NCI-H446 treated with DMSO at 0.1 percent for 48 hours (cell line): ENCODE data around the gene TJP1.
"Not testable (repeated sequence)": the region's sequence is repeated elsewhere in the genome, so short reads cannot be mapped to it uniquely, and the experiment has no call there.

Experiments
- DNase-seq: peaks from one replicate; lab custom pipeline; 2025; lab: John Stamatoyannopoulos, UW

Gene TJP1

DNA sequence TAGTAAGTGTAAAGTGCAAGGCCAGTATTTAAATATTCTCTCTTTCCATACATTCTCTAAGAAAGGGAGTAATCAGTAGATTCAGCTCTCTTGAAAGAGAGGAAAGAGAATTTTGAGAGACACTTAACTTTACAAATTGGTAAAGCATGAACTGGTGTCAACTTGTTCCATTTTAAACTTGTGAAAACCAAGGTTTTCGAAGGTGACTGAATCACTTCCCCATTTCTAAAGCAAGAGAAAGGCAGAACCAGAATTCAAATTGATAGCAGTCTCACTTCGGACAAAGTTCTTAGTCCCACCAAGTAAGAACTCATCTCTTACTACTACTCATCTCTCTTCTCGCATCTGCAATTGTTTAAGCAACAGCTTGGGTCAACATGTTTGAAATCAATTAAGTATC lies 22.4 kb downstream of the TJP1 start:
- DNase-seq: no peak

GRCh38 chr15:29795610-29796009 lies 26.7 kb downstream of the TJP1 start:
- no peak for DNase-seq

- no peak for DNase-seq
These were observed 29.7 kb downstream of the TJP1 start for GRCh38 chr15:29792426-29793159.

GRCh38 chr15:29790607-29791006 lies 31.7 kb downstream of the TJP1 start:
- DNase-seq: no peak

DNA sequence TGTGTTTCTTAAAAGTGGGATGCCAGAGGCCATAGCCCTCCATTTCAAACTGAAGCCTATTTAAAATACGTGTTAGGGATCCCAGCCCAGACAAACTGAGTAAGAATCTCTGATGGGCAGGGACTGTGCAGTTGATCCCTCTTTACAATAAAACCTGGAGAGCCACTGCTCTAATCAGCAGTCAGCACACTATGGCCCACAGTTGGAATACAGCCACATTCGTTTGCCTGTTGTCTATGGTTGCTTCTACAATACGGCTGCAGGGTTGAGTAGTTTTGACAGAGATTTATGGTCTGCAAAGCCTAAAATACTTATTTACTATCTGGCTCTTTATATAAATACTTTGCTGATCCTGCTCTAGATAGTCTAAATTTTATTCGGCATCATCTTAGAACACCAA lies 32.4 kb downstream of the TJP1 start:
- DNase-seq: no peak

DNA sequence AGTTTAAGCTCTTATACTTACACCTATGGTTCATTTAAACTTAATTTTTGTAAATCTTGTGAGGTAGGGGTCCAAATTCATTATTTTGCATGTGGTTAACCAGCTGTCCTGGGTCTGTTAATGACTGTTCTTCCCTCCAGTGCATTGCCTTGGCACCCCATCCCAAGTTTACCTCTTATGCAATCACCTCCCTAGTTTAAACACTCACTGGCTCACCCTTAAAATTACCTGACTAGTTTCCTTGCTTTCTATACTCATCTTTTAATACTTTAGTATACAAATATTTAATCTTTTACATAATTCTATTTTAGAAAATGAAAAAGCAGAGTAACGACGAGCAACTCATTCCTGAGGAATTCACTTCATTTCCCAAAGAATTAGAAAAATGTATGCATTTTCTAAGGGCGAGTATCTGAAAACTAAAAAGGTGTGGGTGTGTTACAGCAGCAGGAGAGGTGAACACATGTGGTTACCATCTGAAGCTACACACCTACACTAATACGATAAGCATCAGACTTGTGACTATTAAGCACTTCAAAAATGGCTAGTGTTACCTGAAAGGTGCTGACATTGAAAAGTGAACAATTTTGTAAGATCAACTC lies 33.7 kb downstream of the TJP1 start:
- no peak for DNase-seq

DNA sequence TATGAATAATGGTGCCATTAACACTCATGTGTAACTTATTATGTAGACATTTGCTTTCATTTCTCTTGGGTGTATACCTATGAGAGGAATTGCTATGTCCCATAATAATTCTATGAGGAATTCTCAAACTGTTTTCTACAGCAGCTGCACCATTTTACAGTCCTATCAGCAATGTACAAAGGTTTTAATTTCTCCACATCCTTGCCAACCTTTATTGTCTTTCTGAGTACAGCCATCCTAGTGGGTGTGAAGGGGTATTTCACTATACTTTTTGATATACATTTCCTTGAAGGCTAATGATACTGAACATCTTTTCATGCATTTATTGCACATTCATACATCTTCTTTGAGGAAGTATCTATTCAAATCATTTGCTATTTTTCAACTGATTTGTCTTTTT lies 34.5 kb downstream of the TJP1 start:
- no peak for DNase-seq

DNA sequence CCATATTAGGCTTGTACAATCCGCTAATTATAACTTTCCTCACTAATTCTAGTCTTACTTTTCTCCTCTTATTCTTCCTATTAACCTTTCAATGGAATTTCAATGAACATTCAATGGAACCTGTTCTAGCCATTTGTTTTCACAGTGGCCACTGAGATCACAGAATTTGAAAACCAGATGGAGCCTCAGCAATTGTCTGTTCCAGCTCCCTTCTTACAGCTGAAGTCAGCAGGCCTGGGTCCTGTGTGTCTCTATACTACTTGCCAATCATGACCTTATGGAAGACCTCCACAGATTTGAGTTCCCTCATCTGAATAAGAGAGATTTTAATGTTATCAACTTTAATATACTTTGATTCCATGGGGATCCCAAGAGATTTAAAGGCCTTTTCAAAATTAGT lies 36.6 kb downstream of the TJP1 start:
- DNase-seq: no peak

DNA sequence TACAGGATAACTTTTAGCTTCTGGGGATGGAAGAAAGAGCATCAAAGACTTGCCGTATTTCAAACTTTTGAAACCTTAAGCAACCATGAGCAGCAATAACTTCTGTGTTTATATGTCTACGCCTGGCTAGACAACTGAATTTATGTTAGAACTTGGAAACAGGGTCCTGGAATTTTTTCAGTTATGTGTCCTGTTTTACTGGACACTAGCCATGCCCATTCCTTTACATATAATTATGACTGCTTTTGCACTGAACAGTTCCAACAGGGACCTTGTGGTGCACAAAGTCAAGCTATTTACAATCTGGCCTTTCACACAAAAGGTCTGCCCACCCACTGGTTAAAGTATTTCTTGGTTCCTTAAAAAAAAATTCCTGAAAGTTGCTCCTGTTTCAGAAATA lies 37.1 kb downstream of the TJP1 start:
- no peak for DNase-seq

DNA sequence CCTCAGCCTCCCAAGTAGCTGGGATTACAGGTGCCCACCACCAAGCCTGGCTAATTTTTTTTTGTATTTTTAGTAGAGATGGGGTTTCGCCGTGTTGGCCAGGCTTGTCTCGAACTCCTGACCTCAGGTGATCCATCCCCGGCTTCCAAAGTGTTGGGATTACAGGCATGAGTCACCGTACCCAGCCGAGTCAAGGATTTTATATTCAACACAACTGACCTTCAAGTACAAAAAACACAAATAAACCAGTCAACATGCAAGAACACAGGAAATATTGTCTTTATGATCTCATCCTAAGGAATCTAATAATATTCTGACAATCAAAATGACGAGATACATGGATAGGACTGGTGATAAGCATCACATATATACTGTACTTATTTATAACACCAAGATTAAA lies 37.9 kb downstream of the TJP1 start:
- DNase-seq: no peak

DNA sequence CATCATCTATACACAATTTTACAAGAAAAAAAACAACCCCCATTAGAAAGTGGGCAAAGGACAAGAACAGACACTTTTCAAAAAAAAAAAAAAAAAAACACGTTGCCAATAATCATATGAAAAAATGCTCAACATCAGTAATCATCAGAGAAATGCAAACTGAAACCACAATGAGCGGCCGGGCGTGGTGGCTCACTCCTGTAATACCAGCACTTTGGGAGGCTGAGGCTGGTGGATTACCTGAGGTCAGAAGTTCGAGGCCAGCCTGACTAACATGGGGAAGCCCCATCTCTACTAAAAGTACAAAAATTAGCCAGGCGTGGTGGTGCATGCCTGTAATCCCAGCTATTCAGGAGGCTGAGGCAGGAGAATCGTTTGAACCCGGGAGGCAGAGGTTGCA lies 39.5 kb downstream of the TJP1 start:
- DNase-seq: not testable (repeated sequence)

GRCh38 chr15:29778382-29778781 lies 43.9 kb downstream of the TJP1 start:
- DNase-seq: no peak

DNA sequence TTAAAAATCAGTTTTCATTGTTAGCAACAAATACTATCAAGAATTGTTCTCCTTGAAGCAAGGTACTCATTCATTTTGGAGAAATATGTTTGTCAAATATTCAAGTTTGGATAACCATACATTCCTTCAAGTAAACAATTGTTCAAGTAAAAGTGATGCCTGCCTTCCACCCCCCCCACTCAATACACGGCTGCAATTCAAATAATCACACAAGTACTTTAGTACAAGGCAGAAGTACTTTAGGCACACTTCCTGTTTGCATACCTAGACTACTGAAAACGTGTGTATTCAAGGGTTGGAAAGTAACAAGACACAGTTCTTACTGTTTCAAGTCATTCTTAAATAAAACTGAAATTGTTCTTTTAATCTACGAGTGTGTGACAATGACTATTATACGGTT lies 45.4 kb downstream of the TJP1 start:
- DNase-seq: no peak

GRCh38 chr15:29774900-29775299 lies 47.4 kb downstream of the TJP1 start:
- DNase-seq: no peak

GRCh38 chr15:29773816-29774215 lies 48.5 kb downstream of the TJP1 start:
- no peak for DNase-seq

GRCh38 chr15:29773000-29773399 lies 49.3 kb downstream of the TJP1 start:
- DNase-seq: no peak

GRCh38 chr15:29770796-29771195 lies 51.5 kb downstream of the TJP1 start:
- DNase-seq: no peak

- DNase-seq: no peak
These were observed 56.3 kb downstream of the TJP1 start for GRCh38 chr15:29765898-29766527.

- no peak for DNase-seq
These were observed 56.9 kb downstream of the TJP1 start for GRCh38 chr15:29765234-29765841.

- DNase-seq: no peak
These were observed 62.7 kb downstream of the TJP1 start for GRCh38 chr15:29759596-29759995.

DNA sequence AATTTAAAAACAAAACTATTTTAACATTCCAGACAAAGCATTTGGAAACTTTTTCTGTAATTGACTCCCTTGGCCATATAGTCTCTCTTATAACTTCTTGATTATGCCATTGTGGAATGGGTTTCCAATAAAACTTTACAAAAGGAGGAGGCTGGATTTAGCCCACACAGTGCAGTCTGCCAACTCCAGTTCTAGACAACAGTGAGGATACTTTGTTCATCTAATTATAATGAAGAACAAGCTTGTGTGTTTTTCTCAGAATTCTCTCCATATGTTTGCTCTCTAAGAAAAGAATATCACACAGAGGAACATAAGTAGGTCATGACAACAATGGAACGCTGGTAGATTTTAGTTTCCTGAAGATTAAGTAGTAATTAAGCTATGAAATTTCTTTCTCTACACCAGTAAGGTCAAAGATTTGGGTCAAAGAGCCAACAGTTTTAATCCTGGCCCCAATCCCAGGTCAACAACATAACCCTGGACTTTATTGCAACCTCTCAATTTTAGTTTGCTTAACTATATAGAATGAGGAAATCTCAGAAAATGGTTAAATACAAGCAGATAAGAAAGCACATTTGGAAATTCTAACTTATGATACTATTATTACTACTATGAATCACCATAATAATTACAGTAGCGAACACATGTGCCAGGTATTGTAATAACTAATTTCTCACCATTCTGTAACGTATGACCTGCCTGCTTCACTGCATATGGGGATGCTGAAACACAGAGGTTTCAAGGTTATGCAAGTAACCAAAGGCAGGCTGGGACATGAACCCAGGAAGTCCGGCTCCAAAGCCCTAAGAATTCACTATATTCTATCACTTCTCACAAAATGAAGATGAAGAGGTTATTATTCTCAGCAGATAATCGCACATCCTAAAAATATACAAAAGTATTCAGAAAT lies 65.7 kb downstream of the TJP1 start:
- no peak for DNase-seq

DNA sequence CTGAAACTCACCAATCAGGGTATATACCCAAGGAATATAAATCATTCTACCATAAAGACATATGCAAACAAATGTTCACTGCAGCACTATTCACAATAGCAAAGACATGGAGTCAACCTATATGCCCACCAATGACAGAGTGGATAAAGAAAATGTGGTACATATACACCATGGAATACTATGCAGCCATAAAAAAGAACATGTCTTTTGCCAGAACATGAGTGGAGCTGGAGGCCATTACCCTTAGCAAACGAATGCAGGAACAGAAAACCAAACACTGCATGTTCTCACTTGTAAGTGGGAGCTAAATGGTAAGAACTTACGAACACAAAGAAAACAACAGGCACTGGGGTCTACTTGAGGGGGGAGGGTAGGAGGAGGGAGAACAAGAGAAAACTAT lies 68.3 kb downstream of the TJP1 start:
- DNase-seq: not testable (repeated sequence)
